Cerebellar cortex (tissue), 1 donor: ENCODE data around the gene CHRNA4.
A peak's percentile ranks its signal among the peaks of the same experiment; 100 is the strongest.

ENCODE experiments used
- DNase-seq: peaks from one replicate; pipeline ENCODE4 v3.0.0-alpha.2; 2015; ENCODE audit warnings: low spot score

The CHRNA4 gene

DNA sequence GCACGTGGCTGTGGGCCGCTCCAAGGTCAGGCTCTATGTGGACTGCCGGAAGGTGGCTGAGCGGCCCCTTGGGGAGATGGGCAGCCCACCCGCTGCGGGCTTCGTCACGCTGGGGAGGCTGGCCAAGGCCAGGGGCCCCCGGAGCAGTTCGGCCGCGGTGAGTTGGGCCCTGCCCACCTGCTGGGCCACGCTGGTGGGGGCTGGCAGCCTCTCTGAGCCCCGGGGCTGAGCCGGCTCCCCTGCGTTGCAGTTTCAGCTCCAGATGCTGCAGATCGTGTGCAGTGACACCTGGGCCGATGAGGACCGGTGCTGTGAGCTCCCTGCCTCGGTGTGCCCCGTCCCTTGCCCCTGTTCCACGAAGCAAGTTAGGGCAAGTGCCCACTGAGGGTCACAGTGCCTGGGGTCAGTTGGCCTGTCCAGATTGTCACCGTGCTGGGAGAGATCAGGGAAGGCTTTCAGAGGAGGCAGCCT is 41.1 kb downstream of the CHRNA4 start:
- DNase-seq = no peak

DNA sequence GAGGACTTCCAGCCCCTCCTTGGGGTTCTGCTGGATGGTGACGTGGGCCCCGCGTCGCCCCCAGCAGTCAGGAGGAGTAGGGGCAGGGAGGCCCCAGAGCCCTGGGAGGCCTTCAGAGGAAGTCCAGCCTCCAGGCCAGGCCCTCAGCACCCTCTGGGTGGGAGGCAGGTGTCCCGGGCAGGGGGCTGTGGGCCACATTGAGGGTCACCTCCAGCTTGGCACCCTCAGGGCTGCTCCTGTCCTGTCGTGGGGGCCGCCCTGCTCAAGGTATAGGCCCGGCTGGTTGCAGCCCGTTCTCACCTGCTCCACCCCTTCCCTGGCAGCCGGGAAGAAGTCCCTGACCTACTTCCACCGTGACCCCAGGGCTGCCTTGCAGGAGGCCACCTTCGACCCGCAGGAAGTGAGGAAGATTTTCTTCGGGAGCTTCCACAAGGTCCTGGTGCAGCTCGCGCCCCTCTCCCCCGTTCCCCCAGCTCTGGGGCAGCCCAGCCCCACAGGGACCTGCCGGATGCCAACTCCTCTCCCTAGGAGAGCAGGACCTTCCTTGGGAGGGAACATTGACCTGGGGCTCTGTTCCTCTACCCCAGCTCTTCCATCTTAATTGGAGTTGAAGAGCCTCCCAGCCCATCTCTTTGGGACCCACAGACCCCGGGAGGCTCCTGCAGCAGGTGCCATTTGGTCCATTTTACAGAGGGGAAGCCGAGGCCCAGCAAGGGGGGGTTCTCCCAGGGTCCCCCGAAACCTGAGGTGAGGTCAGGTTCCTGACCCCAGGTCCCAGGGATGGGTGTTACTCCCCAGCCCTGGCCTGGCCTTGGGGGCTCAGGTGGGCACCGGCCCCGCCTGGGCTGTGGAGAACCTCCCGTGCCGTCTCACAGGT is 41.7 kb downstream of the CHRNA4 start:
- DNase-seq = no peak

DNA sequence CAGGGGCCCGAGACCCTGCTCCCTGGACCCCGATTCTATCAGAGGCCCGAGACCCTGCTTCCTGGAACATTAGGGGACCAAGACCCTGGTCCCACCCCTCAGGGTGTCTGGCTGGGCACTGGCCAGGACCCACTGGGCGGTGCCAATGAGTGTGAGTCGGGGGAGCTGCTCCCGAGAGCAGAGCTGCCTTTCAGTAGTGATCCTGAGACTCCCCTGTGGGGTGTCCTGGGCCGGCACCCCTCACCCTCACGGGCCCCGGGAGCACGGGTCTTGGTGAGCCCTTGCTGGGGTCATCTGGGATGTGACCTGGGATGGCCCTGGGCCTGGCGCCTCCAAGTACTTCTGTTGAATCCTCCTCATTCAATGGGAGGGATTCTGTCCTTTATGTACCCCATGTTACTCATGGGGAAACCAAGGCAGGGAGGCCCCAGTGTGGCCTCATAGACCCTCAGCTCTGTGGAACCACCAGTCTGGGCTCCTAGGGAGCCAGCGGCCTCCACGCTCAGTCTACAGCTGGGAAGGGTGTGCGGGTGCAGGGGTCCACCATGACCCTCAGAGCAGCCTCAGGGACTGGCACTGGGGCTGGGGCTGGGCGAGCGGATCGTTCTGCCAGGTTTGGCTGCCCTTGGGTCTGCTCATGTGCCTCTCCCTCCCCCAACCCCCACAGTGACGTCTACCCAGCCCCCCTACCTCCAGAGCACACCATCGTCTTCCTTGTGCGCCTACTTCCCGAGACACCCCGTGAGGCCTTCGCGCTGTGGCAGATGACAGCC is 42.6 kb downstream of the CHRNA4 start:
- DNase-seq = no peak

DNA sequence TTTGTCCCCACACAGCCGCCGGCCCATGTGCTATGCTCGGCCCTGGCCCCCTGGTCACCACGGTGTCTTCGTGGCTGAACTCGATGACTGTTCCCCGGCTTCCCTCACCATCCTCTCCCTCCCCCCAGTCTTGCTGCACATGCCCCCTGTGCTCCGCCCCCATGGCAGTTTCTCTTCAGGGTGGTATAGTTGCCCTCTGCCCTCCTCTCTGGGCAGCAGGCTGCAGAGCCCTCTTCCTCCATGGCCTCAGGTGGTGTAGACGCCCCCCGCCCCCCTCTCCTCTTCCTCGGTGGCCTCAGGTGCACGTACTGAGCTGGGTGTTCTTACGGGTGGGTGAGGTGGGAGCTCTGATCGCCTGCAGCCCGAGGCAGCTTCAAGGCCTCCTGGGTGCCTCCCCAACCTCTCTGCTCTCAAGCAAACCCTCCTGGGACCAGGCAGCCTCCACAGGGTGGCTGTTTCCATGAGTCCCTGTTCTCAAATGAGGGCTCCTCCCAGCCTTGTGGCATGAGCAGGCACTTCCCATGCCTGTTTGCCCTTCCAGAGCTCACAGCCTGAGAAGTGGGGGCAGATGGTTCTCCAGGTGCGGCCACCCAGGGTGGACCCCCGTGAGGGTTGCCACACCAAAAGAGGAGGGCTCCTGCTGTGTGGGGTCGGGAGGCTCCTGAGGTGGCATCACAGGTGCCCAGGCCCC is 43.4 kb downstream of the CHRNA4 start:
- no peak for DNase-seq

GRCh38 chr20:63317061-63317460 is 44.1 kb downstream of the CHRNA4 start:
- no peak for DNase-seq

- DNase-seq = no peak
These were observed 44.6 kb downstream of the CHRNA4 start for GRCh38 chr20:63316502-63316921.

GRCh38 chr20:63315731-63316491 is 45.2 kb downstream of the CHRNA4 start:
- no peak for DNase-seq

DNA sequence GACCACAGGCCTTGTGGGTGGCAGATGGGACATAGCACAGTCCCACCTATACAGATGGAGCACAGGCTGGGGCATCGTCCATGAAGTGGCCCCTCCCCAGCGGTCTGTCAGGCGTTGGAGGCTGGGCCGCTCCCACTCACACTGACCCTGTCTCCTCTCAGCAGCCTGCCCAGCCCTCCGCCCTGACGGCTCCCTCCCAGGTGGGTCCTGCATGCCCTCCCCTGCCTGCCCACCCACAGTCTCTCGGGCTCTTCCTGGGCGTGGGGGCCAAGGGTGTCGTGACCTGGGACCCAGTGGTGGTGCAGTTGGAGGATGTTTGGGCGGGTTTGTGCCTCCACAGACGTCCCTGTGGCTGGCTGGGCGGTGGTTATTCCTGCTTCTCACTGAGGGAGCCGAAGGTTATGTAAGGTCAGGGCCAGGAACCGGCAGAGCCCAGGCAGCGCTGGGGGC is 45.9 kb downstream of the CHRNA4 start:
- DNase-seq = no peak

GRCh38 chr20:63314566-63315239 is 46.4 kb downstream of the CHRNA4 start:
- DNase-seq = no peak

DNA sequence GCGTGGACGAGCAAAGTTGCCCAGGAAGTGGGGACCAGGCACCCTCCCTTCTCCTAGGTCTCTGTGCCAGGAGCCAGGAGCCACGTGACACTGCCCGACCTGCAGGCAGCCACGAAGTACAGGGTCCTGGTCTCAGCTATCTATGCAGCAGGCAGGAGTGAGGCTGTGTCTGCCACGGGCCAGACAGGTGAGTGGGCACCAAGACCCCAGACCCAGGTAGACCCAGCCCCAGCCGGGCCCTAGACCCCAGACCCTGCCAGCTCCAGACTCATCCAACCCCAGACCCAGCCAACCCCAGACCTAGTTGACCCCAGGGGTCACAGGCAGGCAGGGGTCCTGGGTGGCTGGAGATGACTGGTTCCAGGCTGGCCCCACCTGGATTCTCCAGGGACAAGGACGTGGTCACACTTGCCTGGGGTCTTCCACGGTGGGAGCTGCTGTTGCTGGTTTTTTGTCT is 47.1 kb downstream of the CHRNA4 start:
- no peak for DNase-seq

DNA sequence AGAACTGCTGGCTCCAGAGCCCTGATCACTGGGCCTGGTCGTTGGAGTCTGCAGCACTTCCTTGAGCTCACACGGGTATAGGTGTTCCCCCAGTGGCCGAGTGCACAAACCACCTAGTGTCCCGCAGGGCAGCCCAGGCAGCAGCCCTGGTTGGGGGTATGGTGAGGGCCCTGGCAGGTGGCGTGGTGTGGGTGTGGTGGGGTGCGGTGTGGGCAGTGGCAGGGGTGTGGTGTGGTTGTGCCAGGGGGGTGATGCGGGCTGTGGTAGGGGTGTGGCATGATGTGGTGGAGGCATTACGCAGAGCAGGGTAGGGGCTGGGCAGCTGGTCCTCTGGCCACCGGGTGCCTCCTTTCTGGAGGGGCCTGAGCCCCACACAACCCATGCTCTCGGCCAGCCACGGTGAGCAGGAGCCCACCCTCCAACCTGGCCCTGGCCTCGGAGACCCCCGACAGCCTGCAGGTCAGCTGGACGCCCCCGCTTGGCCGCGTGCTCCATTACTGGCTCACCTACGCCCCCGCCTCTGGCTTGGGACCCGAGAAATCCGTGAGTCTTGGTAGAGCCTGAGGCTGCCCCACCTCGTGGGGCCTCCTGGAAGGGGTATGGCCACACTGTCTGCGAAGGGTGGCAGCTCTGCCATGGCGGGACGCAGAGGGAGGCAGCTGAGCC is 47.7 kb downstream of the CHRNA4 start:
- no peak for DNase-seq

DNA sequence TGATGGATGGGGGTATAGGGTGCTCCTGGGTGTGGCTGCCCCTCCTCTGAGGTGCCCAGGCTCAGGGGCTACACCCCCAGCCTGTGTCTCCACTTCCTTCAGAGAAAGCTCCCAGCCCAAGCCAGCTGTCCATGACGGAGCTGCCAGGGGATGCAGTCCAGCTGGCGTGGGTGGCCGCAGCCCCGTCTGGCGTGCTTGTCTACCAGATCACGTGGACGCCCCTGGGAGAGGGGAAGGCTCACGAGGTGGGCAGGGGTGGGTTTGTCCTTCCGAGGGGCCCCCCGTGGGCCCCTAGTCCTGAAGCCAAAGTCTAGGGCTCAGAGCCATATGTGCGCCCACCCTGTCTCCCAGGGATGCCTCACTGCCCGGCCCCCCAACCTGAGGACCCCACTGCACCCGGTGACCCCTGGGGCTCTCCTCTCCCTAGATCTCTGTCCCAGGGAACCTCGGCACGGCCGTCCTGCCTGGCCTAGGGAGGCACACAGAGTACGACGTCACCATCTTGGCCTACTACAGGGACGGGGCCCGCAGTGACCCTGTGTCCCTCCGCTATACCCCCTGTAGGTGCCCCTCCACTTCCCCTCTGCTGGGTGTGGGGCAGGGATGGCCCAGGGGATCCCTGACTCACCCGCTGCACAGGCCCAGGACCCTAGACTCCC is 48.3 kb downstream of the CHRNA4 start:
- no peak for DNase-seq

DNA sequence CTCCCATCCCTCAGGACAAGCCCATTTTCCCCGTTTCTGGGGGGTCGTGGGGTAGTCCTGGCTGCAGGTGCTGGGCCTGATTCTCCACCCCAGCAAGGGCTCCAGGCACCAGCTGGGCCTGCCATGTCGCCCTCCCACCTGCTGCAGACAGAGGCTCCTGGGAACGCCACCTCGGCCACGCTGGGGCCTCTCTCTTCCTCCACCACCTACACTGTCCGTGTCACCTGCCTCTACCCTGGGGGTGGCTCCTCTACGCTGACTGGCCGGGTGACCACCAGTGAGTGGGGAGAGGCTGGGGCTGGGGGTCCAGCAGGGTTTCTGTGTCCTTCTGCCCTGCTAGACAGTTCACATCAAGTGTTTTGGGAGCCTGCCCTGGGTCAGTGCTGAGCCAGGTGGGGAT is 48.9 kb downstream of the CHRNA4 start:
- DNase-seq = no peak

GRCh38 chr20:63311833-63312243 is 49.3 kb downstream of the CHRNA4 start:
- no peak for DNase-seq

GRCh38 chr20:63311186-63311832 is 49.8 kb downstream of the CHRNA4 start:
- no peak for DNase-seq

- DNase-seq = no peak
These were observed 50.7 kb downstream of the CHRNA4 start for GRCh38 chr20:63310265-63310991.

DNA sequence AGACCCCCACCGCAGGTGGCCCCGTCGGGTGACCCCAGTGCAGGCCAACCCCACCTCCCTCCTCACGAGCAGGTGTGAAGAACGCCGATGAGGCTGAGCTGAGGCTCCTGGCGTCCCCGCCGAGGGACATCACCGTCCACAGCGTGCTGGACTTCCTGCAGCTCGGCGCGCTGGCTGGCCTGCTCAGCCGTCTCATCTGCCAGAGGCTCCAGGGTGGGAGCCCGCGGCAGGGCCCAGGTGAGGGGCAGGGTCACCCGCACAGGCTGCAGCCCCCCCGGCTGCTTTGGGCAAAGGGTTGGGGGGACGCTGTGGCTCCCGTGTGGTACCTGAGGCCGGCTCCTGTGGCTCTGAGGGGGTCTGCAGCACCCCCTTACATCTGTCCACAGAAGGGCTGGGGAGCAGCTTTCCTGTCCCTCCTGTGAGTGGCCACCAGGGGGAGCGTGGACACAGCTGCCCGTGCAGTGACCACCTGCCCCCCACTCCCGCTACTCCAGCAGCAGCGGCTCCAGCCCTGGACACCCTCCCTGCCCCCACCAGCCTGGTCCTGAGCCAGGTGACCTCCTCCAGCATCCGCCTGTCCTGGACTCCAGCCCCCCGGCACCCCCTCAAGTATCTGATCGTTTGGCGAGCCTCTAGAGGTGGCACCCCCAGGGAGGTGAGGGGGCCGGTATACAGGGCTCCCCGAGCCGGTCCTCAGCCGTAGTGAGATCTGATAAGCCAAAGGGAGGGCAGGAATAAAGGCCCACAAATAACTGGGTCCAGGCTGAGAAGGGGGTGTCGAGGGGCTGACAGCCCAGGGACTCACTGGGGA is 51.7 kb downstream of the CHRNA4 start:
- peak; percentile 57 for DNase-seq
